Common myeloid progenitor, CD34-positive (primary cell): ENCODE measurements around the gene NOL4L.

Experiments used
- CTCF ChIA-PET: fragments of 350-600 bp; sonication (Branson Sonifier 250); formaldehyde crosslinking; loops from one replicate; lab custom pipeline; 2021; ENCODE audit warnings: antibody characterized with exemption; lab: Charles Lee
- POLR2A ChIA-PET: fragments of 350-600 bp; sonication (Branson Sonifier 250); formaldehyde crosslinking; loops from one replicate; lab custom pipeline; 2021; ENCODE audit warnings: antibody characterized with exemption; lab: Charles Lee
- DNase-seq, 3 donors: peaks; one replicate each; pipeline versions ENCODE4 v3.0.0 to v3.0.0-alpha.2; 2013
- H3K27ac ChIP-seq, 2 experiments: 1 replicate in 1 of 2; 2 replicates in 1 of 2; pipeline ENCODE4 v1.7.0; 2013; ENCODE audit warnings: inconsistent platforms in 2 of 2, low read length in 2 of 2, mild to moderate bottlenecking in 2 of 2, low read depth in 1 of 2, moderate library complexity in 1 of 2; ENCODE audit not compliant: severe bottlenecking in 2 of 2, insufficient read depth in 1 of 2, poor library complexity in 1 of 2
- H3K27me3 ChIP-seq, 5 experiments: replicated peaks in 2 of 5; 1 replicate in 3 of 5; 2 replicates in 2 of 5; pipeline versions ENCODE4 v1.6.1 to v1.7.0; 2013; ENCODE audit warnings: low read length in 4 of 5, mild to moderate bottlenecking in 2 of 5, moderate library complexity in 2 of 5, inconsistent platforms in 1 of 5; ENCODE audit not compliant: insufficient read depth in 5 of 5, control insufficient read depth in 4 of 5
- H3K36me3 ChIP-seq, 4 experiments: 1 replicate in 2 of 4; 2 replicates in 2 of 4; pipeline versions ENCODE4 v1.6.1 to v1.7.0; 2013; ENCODE audit warnings: low read length in 3 of 4, control low read depth in 1 of 4, mild to moderate bottlenecking in 1 of 4; ENCODE audit not compliant: control insufficient read depth in 4 of 4, insufficient read depth in 4 of 4
- H3K4me1 ChIP-seq, 4 experiments: 1 replicate in 3 of 4; 2 replicates in 1 of 4; pipeline versions ENCODE4 v1.6.1 to v1.7.1; 2013; ENCODE audit warnings: low read length in 3 of 4, mild to moderate bottlenecking in 3 of 4, control low read depth in 1 of 4, inconsistent platforms in 1 of 4, moderate library complexity in 1 of 4; ENCODE audit not compliant: control insufficient read depth in 4 of 4, insufficient read depth in 4 of 4; ENCODE audit errors: control extremely low read depth in 1 of 4
- H3K4me3 ChIP-seq, 7 experiments: 1 replicate in 4 of 7; 2 replicates in 3 of 7; pipeline versions ENCODE4 v1.5.1 to v1.7.0; 2013; ENCODE audit warnings: mild to moderate bottlenecking in 7 of 7, low read length in 6 of 7, moderate library complexity in 6 of 7, inconsistent platforms in 2 of 7, low read depth in 2 of 7, control low read depth in 1 of 7; ENCODE audit not compliant: insufficient read depth in 4 of 7, control insufficient read depth in 1 of 7; ENCODE audit errors: extremely low read depth in 1 of 7
- H3K9me3 ChIP-seq, 5 experiments: 1 replicate in 4 of 5; 2 replicates in 1 of 5; pipeline versions ENCODE4 v1.6.1 to v1.7.1; 2013; ENCODE audit warnings: low read length in 4 of 5, mild to moderate bottlenecking in 2 of 5, inconsistent platforms in 1 of 5, low read depth in 1 of 5, moderate library complexity in 1 of 5; ENCODE audit not compliant: control insufficient read depth in 4 of 5, insufficient read depth in 2 of 5; ENCODE audit errors: control extremely low read depth in 1 of 5
- WGBS: methylation state at CpG from one replicate; pipeline ENCODE4 v1.1.5; 2013; ENCODE audit not compliant: insufficient coverage; 5-methylcytosine and 5-hydroxymethylcytosine counted together

Gene NOL4L

GRCh38 chr20:32508775-32509119 is 76.4 kb downstream of the NOL4L start:
- Histone ChIP-seq H3K4me1 (peaks cover 17 to 77% (median 68%) of the 10 kb centered on the region in 4 experiments), H3K27me3 (no peaks in the 10 kb centered on the region), H3K36me3 (peaks cover 0 to 22% (median 4%) of the 10 kb centered on the region in 4 experiments), H3K27ac (no peak overlapping the region), H3K9me3 (no peaks in the 10 kb centered on the region), H3K4me3 (peak overlapping the region in 1 of 7 experiments; percentile 8)
- CTCF ChIA-PET, result interaction anchor here (0.6 to 40.5 kb wide), 20 partner anchors 8 to 173 kb away, joined by 3 to 669 read pairs (median 5); no protein-coding TSS in a partner anchor
- POLR2A ChIA-PET, result interaction anchor here (0.9 to 4.1 kb wide), 6 partner anchors 11 to 173 kb away, joined by 3 to 18 read pairs (median 4); partner anchors contain the start of gene ASXL1
- DNase-seq, result no peak
- 68% methylated on average over 3 of the region's 3 CpGs for WGBS

- POLR2A ChIA-PET, result interaction anchor here (0.6 to 4.1 kb wide), 7 partner anchors 10 to 173 kb away, joined by 3 to 18 read pairs (median 4); partner anchors contain the start of gene ASXL1
- WGBS, result 59% methylated on average over 7 of the region's 11 CpGs
Observed at GRCh38 chr20:32507998-32508774, 76.9 kb downstream of the NOL4L start.

GRCh38 chr20:32506721-32507120 is 78.4 kb downstream of the NOL4L start:
- WGBS, result 91% methylated on average over 3 of the region's 3 CpGs
- CTCF ChIA-PET, result interaction anchor here (1.0 to 5.0 kb wide), 8 partner anchors 9 to 167 kb away, joined by 3 to 55 read pairs (median 14); partner anchors contain the start of gene C20orf203
- DNase-seq, result no peak
- POLR2A ChIA-PET, result interaction anchor here (4.1 kb wide), 1 partner anchor 23 kb away, joined by 18 read pairs; no protein-coding TSS in a partner anchor
- no peaks in the 10 kb centered on the region for H3K9me3 ChIP-seq
- peaks cover 17 to 67% (median 60%) of the 10 kb centered on the region in 4 experiments for H3K4me1 ChIP-seq
- no peak overlapping the region for H3K4me3 ChIP-seq
- peaks cover 0 to 14% (median 4%) of the 10 kb centered on the region in 4 experiments for H3K36me3 ChIP-seq
- no peaks in the 10 kb centered on the region for H3K27me3 ChIP-seq
- H3K27ac ChIP-seq, result no peak overlapping the region

More at GRCh38 chr20:32507998-32508774, 76.9 kb downstream of the NOL4L start:
- CTCF ChIA-PET, result interaction anchor here (0.6 to 40.5 kb wide), 20 partner anchors 9 to 173 kb away, joined by 3 to 669 read pairs (median 5); no protein-coding TSS in a partner anchor
- Histone ChIP-seq H3K9me3 (no peaks in the 10 kb centered on the region), H3K27me3 (no peaks in the 10 kb centered on the region), H3K4me3 (peak overlapping the region in 1 of 7 experiments; percentile 4), H3K4me1 (peaks cover 17 to 76% (median 67%) of the 10 kb centered on the region in 4 experiments), H3K27ac (peak overlapping the region in 1 of 2 experiments; percentile 9), H3K36me3 (peaks cover 0 to 18% (median 2%) of the 10 kb centered on the region in 4 experiments)
- DNase-seq, result peak in 2 of 3 donors; percentile 78 to 82

- ChIA-PET CTCF (interaction anchor here (0.6 to 5.0 kb wide), 7 partner anchors 8 to 351 kb away, joined by 3 to 55 read pairs (median 3); partner anchors contain the start of gene C20orf203), POLR2A (interaction anchor here (4.1 kb wide), 1 partner anchor 22 kb away, joined by 18 read pairs; no protein-coding TSS in a partner anchor)
- H3K4me3 ChIP-seq, result no peak overlapping the region
- H3K36me3 ChIP-seq, result peaks cover 0 to 14% (median 4%) of the 10 kb centered on the region in 4 experiments
- H3K4me1 ChIP-seq, result peaks cover 14 to 58% (median 51%) of the 10 kb centered on the region in 4 experiments
- no peak overlapping the region for H3K27ac ChIP-seq
- WGBS, result 97% methylated on average over 2 of the region's 8 CpGs
- no peaks in the 10 kb centered on the region for H3K27me3 ChIP-seq
- DNase-seq, result no peak
- no peaks in the 10 kb centered on the region for H3K9me3 ChIP-seq
Observed at GRCh38 chr20:32505723-32506473, 79.2 kb downstream of the NOL4L start.

- DNase-seq, result no peak
- H3K9me3 ChIP-seq, result no peaks in the 10 kb centered on the region
- peaks cover 0 to 7% (median 2%) of the 10 kb centered on the region in 4 experiments for H3K36me3 ChIP-seq
- H3K27ac ChIP-seq, result no peak overlapping the region
- WGBS, result no CpG with 5 or more reads among the region's 3 CpGs
- no peaks in the 10 kb centered on the region for H3K27me3 ChIP-seq
- H3K4me3 ChIP-seq, result no peak overlapping the region
- peaks cover 3 to 31% (median 25%) of the 10 kb centered on the region in 4 experiments for H3K4me1 ChIP-seq
- POLR2A ChIA-PET, result no interaction called here
- CTCF ChIA-PET, result interaction anchor here (1.1 to 1.5 kb wide), 2 partner anchors 13 to 70 kb away, joined by 3 read pairs; no protein-coding TSS in a partner anchor
Observed at GRCh38 chr20:32501709-32502108, 83.4 kb downstream of the NOL4L start.

- Histone ChIP-seq H3K4me1 (peaks cover 0 to 24% (median 19%) of the 10 kb centered on the region in 4 experiments), H3K27me3 (no peaks in the 10 kb centered on the region), H3K4me3 (peak overlapping the region in 3 of 7 experiments; percentile 6 to 42 (median 29)), H3K36me3 (peaks cover under 1 to 18% (median 5%) of the 10 kb centered on the region in 4 experiments), H3K9me3 (no peaks in the 10 kb centered on the region), H3K27ac (peak overlapping the region in 1 of 2 experiments; percentile 27)
- peak in 2 of 3 donors; percentile 85 to 86 for DNase-seq
- ChIA-PET POLR2A (interaction anchor here (0.8 to 1.1 kb wide), 2 partner anchors 10 to 16 kb away, joined by 3 to 5 read pairs; no protein-coding TSS in a partner anchor), CTCF (interaction anchor here (1.1 to 6.7 kb wide), 9 partner anchors 10 to 129 kb away, joined by 3 to 55 read pairs (median 8); no protein-coding TSS in a partner anchor)
- 48% methylated on average over 13 of the region's 13 CpGs for WGBS
Observed at GRCh38 chr20:32497589-32498224, 87.4 kb downstream of the NOL4L start.
